GM21447 (cell line): Measurements from ENCODE around the gene SULT1C2.

Experiments
- ATAC-seq: cut with Tn5 transposase; IDR thresholded peaks from one replicate; pipeline ENCODE4 v1.9.1; 2021; ENCODE audit not compliant: unreplicated experiment

SULT1C2 gene

DNA sequence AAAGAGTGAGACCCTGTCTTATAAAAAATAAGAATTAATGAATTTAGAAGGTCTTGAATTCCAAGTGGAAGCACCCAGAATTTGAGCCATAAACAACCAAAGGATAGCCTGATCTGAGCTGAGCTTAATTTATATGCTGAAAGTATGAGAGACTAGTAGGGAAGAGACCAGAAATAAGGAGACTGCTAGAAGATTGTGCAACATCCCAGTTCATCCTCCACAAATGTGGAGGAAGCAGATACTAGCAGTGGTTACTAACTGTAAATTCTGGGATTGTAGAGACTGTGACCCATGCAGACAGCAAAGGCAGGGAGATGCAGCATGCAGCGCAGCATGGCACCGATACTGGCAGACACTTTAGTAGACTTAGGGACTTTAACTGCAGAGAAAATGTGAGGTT lies 1.5 kb upstream of the SULT1C2 start:
- no peak for ATAC-seq

DNA sequence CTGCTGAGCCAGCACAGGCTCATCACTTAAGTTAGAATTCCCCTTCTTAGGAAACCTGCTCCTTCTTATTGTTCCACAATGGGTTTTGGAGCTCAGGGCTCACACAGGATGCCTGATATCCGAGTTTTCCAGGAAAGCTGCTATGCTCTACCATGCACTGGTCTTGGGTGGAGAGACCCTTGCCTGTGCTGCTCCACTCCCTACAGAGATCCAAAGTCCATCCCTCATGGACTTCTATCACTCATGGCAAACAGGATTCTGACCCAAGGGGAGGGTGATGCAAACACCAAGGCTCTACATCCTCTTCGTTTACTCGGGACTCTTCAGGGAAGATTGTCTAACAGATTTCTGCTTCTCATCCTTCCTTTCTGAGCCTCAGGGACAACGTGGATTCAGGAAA lies 5.2 kb downstream of the SULT1C2 start:
- no peak for ATAC-seq

DNA sequence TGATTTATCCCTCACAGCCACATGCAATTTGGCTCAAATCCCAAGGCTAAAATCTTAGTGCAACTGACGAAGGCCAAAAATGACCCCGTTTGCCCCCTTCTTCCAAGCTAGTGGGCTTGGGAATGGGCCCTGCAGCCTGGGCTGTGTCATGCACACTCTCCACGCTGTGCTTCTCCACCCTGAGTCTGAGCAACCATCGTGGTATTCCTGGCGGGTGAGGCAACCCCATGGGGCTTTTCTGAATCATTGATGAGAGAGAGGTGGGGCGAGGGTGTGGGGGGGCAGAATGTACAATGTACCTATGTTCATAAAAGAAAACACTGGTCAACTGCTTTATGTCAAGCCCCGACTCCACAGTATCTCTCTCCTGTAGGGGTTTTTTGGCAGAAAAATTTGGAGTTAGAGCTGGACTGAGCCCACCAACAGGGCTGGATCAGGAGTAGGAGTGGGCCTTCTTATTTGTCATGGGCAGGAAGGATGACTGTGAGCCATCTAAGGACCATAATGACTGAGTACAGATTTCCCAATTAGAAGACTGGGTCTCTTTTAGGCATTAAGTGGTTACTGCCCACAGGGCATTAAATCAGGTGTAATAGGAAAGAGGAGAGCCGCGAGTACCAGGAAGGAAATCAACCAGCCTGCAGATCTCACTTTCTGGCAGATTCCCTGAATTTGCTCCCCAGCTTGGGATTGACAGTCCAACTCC lies 8.9 kb downstream of the SULT1C2 start:
- no peak for ATAC-seq

DNA sequence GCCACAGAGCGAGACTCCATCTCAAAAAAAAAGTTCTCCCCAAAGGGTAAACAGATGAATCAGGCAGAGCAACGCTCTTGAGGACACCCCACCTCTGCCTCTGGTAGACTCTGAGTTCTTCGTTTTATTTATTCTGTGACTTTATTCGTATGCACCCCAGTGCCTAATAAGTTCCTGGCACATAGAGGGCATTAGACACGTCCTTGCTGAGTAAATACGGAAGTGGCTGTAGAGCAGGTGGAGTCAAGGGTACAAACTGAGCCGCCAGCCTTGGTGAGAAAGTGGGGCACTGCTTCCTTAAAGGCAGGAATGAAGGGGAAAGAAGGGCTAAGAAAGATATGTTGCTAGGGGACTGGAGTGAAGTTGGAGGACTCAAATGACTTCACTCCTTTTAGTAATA lies 12.9 kb downstream of the SULT1C2 start:
- ATAC-seq, result no peak

DNA sequence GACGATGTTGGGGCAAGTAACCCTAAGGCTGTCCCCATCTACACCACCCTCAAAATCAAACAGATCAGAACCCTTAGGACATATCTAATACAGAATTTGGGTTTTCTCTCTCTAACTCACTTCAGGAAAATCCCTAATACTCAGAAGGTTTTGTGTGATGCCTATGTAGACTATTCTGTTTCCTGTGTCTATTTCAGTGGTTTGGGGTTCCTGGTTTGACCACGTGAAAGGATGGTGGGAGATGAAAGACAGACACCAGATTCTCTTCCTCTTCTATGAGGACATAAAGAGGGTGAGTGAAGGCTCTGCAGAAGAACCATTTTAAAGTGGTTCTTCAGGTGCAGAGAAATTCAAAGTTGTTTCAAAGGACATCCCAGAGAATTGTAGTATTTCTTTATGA lies 16.3 kb downstream of the SULT1C2 start:
- ATAC-seq, result peak; percentile 79

DNA sequence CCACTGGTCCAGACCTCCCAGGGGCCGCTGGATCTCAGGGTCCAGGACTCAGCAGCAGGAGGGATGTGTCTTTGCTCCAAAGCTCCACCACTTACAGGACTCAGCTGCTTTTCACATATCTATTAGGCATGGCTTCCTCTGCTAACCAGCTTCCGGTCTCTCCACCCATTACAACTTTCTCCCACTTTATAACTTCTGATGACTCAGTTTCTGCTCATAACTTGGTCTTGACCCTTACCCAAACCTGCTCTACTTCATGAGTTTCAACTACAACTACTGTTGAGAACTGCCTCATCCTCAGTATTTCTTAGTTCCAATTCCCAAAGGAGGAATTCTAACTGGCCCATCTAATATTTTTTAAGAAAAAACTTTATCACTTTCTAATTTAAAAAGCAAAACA lies 17.2 kb downstream of the SULT1C2 start:
- no peak for ATAC-seq

DNA sequence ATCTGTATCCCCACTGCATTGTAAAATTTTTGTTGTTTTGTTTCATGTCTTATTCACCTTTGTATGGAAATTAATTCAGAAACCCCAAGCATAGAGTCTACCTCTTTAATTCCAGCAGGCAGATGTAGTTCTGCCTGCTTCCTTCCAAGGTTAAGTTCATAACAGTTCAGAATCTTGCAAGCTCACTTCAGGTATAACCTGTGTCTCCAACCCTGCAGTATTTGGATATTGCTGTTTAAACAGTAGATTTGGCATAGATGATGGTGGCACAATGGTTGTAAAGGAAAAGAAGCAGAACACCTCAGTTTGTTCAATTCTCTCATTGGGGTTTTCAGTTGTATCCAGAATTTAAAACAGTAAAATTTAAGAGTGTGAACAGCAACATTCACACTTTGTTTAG lies 21.2 kb downstream of the SULT1C2 start:
- ATAC-seq, result no peak

DNA sequence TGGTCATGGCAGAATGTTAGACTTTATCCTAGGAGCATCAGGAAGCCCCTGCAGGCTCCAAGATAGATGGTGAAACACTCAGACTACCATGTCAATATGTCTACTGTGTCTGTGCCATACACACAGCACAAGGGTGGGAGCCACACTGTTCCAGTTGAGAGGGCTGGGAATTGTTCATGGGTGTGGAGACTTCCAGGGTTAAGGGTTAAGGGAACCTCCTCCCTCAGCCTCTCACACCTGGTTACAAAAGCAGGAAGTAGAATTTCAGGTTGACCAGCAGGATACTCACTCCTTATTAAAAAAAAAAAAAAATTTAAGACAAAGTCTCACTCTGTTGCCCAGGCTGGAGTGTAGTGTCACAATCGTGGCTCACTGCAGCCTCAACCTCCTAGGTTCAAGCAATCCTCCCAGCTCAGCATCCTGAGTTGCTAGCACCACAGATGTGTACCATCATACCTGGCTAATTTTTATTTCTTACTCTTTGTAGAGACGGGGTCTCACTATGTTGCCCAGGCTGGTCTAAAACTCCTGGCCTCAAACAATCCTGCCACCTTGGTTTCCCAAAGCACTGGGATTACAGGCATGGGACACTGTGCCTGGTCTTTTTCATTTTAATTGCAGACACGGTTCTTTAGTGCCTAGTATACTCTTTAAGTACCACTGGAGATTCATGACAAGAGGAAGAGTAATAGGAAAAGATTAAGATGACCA lies 26.0 kb downstream of the SULT1C2 start:
- ATAC-seq, result no peak

DNA sequence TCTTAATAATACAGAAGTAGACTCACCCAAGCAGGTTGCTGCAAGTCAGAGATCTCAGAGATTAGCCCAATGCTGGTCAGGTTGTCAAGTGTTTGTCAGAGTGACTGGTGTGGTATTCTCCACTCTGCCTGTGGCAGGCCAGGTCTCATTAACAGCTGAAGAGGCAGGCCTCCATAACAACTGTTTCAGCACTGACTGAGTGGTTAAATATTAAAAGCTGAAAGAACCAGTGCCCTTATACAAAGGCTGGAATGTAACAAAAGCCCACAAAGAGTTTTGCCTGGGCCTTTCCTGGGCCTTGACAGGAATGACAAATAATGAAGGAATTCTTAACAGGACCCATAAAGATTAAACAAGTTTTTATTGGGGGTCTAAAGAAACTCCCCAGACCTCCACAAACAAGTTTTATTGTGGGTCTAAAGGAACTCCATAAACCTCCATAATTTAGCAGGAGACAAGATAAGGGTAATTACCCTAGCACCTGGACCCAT lies 26.8 kb downstream of the SULT1C2 start:
- no peak for ATAC-seq

DNA sequence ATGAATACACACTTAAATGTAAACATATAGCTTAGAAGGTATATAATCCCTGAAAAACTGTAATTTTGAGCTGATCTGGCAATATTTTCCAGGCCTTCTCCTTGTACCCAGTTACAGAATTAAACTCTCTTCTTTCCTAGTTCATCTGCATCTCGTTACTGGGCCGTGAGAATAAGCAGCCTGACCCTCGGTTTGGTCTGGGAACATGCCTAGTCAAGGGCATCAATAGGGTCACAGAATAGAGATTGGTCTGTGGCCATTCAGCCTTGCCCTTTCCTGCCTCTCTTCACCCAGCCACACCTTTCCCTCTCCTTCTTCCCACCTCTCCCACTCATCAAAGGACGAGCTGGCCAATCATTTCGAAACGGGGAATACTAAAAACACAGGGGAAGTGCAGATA lies 27.3 kb downstream of the SULT1C2 start:
- no peak for ATAC-seq

DNA sequence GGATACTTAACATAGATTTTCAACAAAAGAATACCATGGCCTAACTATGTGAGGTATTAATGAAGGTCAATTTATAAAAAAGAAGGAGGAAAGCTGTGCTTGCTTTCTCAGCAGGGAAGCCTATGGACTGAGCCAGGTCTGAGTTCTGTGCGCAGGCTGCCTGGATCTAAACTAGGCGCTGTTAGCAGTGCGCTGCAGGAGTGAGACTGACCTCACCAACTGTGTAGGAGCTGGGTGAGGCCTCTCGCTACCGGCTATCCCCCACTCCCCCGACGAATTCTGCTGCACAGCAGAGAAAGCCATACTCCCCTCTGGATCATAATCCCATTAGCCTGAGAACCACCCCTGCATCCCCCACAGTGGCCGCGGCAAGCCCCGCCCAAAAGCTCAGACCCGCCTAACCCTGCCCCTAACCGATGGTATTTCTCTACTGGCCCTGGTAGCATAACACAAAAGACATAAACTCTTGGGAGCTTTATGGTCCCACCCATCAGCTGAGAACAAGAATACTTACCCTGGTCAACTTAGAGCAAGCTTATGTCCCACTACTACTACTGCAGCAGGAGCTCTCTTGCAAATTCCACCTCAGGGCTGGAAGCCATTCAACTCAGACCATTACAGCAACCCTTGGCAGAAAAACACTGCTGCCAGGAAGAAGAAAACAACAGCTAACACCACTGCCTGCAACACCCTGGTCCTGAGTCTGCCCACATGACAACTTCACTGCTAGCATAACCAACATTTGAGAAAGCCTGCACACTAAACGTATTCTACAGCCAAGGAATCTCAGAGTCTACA lies 28.0 kb downstream of the SULT1C2 start:
- no peak for ATAC-seq

DNA sequence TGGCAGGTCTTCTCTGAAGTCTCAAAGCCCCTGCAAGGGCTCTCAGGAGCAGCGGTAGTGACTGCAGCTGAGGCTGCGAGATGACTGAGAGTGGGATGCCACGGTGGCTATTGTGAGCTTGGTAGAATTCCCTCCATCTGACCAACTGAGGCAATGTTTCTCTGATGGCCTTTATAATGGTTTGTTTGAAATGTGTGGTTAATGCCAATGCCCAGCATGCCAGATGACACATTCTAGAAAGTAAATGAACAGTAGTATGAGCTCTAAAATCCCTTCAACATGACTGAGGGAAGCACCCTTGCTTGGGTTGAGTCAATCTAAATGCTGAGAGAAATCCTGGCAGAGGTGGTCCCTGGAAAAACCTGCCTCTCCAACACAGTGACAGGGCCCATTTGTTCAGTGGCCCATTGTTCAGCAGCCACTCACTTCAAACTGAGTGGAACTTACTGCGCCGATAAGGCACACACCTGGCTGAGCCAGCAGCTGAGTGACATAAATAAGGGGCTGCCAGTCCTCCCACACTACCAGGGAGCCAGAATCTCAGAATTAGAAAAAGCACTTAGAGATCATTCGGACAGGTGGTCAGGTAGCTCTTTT lies 31.7 kb downstream of the SULT1C2 start:
- ATAC-seq, result no peak

DNA sequence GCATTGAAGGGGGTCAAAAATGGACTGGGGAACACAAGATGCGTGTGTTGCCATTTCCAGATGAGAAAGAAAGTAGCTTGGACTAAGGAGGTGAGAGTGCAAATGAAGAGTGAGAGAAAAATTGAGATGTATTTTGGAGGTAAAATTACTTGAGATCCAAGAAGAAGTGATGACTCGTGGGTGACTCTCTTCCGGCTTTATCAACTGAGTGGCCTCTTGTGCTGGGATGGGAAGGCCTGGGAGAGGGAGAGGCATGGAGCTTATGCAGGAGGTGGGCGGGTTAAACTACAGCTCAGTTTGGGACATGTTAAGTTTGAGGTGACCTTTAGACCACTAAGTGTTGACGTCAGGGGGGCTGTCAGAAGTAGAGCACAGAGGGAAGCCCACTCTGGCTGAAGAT lies 34.9 kb downstream of the SULT1C2 start:
- no peak for ATAC-seq

DNA sequence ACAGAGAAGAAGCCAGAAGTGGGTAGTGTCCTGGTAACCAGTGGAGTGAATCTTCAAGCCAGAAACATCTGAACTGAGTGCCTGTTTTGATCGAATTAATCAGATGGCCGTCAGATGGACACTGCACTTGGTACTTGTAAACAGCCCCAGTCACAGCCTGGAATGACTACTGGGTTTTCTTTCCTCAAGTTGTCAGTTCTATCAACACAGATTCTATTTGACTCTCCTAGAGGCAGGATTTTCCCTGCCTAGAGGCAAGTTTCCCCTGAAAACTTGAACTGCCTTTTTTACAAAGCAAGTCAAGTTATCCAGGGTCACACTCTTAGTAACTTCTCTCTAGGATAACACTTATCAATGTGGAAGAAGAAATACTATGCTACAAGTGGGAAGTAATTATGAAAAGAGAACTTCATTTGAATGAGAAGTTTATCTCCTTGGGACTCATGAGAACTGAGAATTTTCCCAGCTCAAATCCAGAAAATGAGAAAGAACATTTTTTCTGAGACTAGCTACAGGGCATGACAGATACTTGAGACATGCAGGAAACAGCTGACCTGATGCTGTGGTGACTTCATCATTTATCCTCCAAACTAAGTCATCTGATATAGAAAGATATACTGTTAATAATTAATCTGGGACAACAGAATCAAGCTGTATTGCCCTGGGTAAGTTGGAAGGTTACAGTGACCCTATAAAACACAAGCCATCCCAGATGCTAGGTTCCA lies 36.0 kb downstream of the SULT1C2 start:
- ATAC-seq, result no peak

DNA sequence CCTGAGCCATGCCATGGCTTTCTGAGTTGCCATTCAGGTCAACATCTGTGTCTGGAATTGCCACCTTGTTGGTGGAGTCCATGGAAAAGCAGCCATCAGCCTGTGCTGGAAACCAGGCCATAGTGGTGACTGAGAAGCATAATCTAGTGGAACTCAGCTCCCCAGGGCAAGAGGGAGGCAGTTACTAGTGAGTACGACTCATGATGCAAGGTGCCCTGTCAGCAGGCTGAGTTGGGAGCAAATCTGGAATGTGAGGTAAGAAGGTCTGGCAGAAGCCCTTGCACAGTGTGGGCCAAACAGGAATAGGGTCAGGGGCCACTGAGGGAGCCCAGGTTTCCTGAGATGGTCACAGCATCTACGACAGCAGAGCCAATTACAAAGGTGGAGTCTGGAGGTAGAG lies 37.1 kb downstream of the SULT1C2 start:
- ATAC-seq, result no peak

DNA sequence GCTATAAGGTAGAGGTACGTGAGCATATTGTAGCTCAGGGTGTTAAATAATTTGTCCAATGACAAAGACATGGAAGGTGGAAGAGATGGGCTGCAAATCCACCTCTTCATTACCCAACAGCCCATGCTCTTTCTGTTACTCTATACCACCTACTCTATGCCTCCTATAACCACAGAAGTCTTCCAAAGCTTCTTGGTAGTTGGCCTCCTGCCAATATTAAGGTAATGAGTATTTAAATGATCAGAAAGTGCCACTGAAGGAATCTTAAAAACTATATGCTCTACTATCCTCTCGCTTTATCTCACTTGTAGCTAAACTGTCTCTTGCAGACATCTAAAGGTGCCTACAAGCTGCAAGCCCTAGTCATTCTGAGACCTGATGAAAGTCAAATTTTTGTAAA lies 41.1 kb downstream of the SULT1C2 start:
- no peak for ATAC-seq

DNA sequence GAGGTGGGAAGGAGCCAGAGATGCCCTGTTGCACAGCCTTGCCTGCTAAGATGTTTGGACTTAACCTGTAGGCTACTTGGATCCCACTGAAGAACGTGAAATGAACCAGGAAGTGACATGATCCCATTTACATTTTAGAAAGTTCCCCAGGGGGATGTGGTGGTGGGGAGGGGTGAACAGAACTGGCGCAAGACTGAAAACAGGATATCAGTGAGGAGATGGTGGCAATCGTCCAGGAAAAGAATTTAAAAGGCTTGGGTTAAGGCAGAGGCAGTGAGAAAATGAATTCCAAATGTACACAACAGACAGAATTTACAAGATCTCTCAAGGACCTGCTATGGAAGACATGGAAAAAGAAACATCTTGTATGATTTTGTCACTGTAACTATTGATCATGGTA lies 42.3 kb downstream of the SULT1C2 start:
- no peak for ATAC-seq

DNA sequence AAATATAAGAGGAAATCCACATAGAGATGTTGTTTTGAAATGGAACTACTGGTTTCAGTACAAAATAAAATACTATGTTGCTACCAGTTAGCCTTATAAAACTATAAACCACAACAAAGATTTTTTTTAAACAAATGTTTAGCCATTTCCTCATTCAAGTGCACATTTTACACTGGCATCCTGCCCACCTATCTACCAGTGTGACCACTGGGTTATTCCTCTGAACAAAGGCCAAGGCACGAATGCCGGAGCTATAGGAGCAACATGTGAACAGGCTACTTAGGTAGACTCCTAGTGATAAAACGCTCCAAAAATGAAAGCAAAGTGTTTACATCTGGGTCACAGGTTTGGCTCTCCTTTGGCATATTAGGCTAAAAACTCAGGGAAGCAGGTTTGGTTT lies 57.3 kb downstream of the SULT1C2 start:
- ATAC-seq, result no peak

DNA sequence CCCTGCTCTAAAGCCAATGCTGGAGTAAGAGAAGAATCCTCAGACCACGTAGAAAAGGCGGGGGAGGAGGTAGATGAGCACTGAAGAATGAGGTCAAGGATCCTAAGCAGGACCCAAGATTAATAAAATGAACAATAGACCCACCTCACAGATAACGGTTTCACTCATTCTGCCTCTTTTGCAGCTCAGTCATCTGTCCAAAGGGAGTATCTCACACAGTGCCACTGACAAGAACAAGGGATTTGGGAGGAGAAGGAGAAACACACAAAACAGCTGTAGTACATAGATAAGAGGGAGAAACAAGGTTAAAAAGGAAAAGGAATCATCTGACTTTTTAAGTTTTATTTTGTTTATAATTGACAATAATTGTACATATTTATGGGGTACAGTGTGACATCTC lies 58.1 kb downstream of the SULT1C2 start:
- no peak for ATAC-seq

DNA sequence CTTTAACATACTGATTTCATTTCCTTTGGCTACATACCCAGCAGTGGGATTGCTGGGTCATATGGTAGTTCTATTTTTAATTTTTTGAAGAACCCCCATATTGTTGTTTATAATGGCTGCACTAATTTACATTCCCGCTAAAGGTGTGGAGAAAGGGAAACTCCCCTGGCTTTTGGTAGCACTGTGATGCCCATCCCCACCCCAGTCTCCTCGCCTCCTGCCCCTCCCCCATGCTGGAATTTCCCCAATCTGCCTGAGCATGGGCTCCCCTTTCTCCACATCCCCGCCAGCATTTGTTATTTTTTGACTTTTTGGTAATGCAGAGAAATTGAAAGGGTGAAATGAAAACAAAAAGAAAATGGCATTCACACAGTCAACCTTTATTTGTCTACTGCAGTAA lies 59.1 kb downstream of the SULT1C2 start:
- no peak for ATAC-seq
